Caco-2 (cell line): ENCODE data around the gene ARSD. TPM values are rescaled to one million over a fixed set of nuclear protein-coding genes. Genes with fewer than 3 reads are reported as not detected.
A peak's percentile ranks its signal among the peaks of the same experiment; 100 is the strongest.
"Not testable (repeated sequence)": the region's sequence is repeated elsewhere in the genome, so short reads cannot be mapped to it uniquely, and the experiment has no call there.

Experiments
- BruUV-seq: library from RNA; stranded (reverse); fragments of 400-500 nt; replicated peaks from 2 replicates; lab custom pipeline; 2021; lab: Mats Ljungman, UMichigan
- CTCF ChIA-PET: fragments of 300-600 bp; sonication (Branson Sonifier 250); formaldehyde crosslinking; loops from one replicate; lab custom pipeline; 2022; ENCODE audit warnings: antibody characterized with exemption; lab: Charles Lee
- POLR2A ChIA-PET: fragments of 300-600 bp; sonication (Branson Sonifier 250); formaldehyde crosslinking; loops from one replicate; lab custom pipeline; 2022; ENCODE audit warnings: antibody characterized with exemption; lab: Charles Lee
- DNase-seq, 2 experiments: peaks; one replicate each; pipeline versions ENCODE4 v3.0.0 to v3.0.0-alpha.2; 2020 to 2022
- H3K27me3 ChIP-seq: replicated peaks from 2 replicates; pipeline ENCODE4 v1.6.0; 2011; ENCODE audit warnings: low read length; ENCODE audit not compliant: control insufficient read depth, insufficient read depth
- H3K36me3 ChIP-seq: 2 replicates; pipeline ENCODE4 v1.5.1; 2011; ENCODE audit warnings: low read length; ENCODE audit not compliant: control insufficient read depth, insufficient read depth
- H3K4me1 ChIP-seq: fragments of 250-450 bp; sonication (Bioruptor Pico); 2 replicates; pipeline ENCODE4 v1.5.1; 2020; ENCODE audit warnings: mild to moderate bottlenecking
- H3K4me3 ChIP-seq: 2 replicates; pipeline ENCODE4 v1.5.1; 2011; ENCODE audit warnings: low read depth, mild to moderate bottlenecking, control low read depth, low read length
- H3K9me3 ChIP-seq: fragments of 250-450 bp; sonication (Bioruptor Pico); 2 replicates; pipeline ENCODE4 v1.5.1; 2020; ENCODE audit warnings: mild to moderate bottlenecking, moderate library complexity
- H3K27ac Mint-ChIP-seq: one replicate; pipeline ENCODE4 v1.8.0; 2022; ENCODE audit warnings: mixed read lengths; ENCODE audit not compliant: unreplicated experiment
- H3K27me3 Mint-ChIP-seq: one replicate; pipeline ENCODE4 v1.8.0; 2022; ENCODE audit warnings: mixed read lengths; ENCODE audit not compliant: insufficient read depth, unreplicated experiment
- H3K36me3 Mint-ChIP-seq: one replicate; pipeline ENCODE4 v1.8.0; 2022; ENCODE audit warnings: mild to moderate bottlenecking, mixed read lengths; ENCODE audit not compliant: insufficient read depth, unreplicated experiment
- H3K4me1 Mint-ChIP-seq: one replicate; pipeline ENCODE4 v1.8.0; 2022; ENCODE audit warnings: low read depth, mixed read lengths; ENCODE audit not compliant: unreplicated experiment
- H3K4me3 Mint-ChIP-seq: one replicate; pipeline ENCODE4 v1.8.0; 2022; ENCODE audit warnings: mild to moderate bottlenecking, moderate library complexity, mixed read lengths; ENCODE audit not compliant: unreplicated experiment
- H3K9me3 Mint-ChIP-seq: one replicate; pipeline ENCODE4 v1.8.0; 2022; ENCODE audit warnings: mixed read lengths; ENCODE audit not compliant: unreplicated experiment
- intact Hi-C: fragments of 100-400 bp; cut with micrococcal nuclease; formaldehyde crosslinking; loops from one replicate; pipeline ENCODE4 v1.10.0; 2022; ENCODE audit not compliant: unreplicated experiment
- total RNA-seq: library from RNA; stranded (reverse); gene quantifications from 2 replicates; pipeline ENCODE4 v1.2.3, GENCODE V29; 2022
- TF ChIP-seq, protein P1 (sequence below), 2 experiments: fragments of 200-600 bp in 1 of 2; IDR thresholded peaks; 1 replicate in 1 of 2; 2 replicates in 1 of 2; pipeline versions ENCODE4 v1.5.1 to v1.8.0; 2011 to 2022; ENCODE audit warnings: antibody characterized with exemption in 1 of 2, control low read depth in 1 of 2, inconsistent platforms in 1 of 2, low read depth in 1 of 2, low read length in 1 of 2, mild to moderate bottlenecking in 1 of 2, moderate library complexity in 1 of 2; ENCODE audit not compliant: insufficient read depth in 1 of 2, severe bottlenecking in 1 of 2, unreplicated experiment in 1 of 2

The ARSD gene
- total RNA-seq, 1 experiment from 2014 or later, result 5.8 TPM

DNA sequence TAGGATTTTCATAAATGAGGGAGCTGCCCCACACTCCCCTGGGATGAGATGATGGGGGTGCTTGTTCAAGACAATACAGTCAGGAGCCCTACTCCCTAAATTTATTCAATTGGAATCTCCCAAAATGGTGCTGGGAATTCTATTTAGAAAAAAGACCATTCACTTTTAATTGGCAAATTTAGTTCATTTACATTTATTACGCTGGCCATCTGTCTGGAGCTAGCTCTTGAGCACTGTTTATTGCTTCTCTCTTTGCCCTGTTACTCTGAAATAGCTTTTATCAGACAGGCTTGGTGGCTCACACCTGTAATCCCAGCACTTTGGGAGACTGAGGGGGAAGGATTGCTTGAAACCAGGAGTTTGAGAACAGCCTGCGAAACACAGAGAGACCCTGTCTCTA lies 2.0 kb upstream of the ARSD start:
- Histone ChIP-seq H3K4me3 (no peak overlapping the region), H3K36me3 (no peaks in the 10 kb centered on the region), H3K9me3 (no peaks in the 10 kb centered on the region), H3K4me1 (no peaks in the 10 kb centered on the region; the same call in 1 of the 2 replicates), H3K27me3 (no peaks in the 10 kb centered on the region)
- DNase-seq, result no peak
- H3K36me3 Mint-ChIP-seq, result peaks cover 26% of the 10 kb centered on the region
- no peak overlapping the region for H3K4me3 Mint-ChIP-seq
- ChIA-PET CTCF (no interaction called here), POLR2A (no interaction called here)
- TF ChIP-seq, protein P1, sequence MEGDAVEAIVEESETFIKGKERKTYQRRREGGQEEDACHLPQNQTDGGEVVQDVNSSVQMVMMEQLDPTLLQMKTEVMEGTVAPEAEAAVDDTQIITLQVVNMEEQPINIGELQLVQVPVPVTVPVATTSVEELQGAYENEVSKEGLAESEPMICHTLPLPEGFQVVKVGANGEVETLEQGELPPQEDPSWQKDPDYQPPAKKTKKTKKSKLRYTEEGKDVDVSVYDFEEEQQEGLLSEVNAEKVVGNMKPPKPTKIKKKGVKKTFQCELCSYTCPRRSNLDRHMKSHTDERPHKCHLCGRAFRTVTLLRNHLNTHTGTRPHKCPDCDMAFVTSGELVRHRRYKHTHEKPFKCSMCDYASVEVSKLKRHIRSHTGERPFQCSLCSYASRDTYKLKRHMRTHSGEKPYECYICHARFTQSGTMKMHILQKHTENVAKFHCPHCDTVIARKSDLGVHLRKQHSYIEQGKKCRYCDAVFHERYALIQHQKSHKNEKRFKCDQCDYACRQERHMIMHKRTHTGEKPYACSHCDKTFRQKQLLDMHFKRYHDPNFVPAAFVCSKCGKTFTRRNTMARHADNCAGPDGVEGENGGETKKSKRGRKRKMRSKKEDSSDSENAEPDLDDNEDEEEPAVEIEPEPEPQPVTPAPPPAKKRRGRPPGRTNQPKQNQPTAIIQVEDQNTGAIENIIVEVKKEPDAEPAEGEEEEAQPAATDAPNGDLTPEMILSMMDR (IDR thresholded peaks at IDR 0.05; ENCODE audit: insufficient read depth in 1 of 2, low read depth in 1 of 2, low read length in 1 of 2, severe bottlenecking in 1 of 2, unreplicated experiment in 1 of 2), result no peak
- H3K4me1 Mint-ChIP-seq, result no peaks in the 10 kb centered on the region
- H3K27ac Mint-ChIP-seq, result no peak overlapping the region
- H3K9me3 Mint-ChIP-seq, result no peaks in the 10 kb centered on the region
- no TSS peak for BruUV-seq
- intact Hi-C loops, result no loop called here
- H3K27me3 Mint-ChIP-seq, result no peaks in the 10 kb centered on the region

DNA sequence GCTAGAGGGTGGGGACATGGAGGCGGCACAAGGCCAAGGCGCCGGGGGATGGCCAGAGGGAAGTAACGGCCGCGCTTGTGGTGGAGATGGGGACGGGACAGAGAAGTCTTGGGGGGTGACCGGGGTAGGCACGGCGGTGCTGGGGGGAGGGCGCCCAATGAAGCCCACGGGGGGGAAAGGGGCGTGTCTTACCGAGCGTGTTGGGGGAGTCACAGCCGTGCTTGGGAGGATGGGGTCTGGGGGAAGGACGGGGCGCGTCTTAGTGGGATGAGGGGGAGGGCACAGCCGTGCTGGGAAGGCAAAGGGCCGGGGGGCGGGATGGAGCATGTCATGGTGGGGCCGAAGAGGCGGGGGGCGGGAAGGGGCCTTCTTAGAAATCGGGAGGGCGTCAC lies 952 bp downstream of the ARSD start:
- BruUV-seq, result no TSS peak
- no peaks in the 10 kb centered on the region; the same call in 1 of the 2 replicates for H3K4me1 ChIP-seq
- TF ChIP-seq, protein P1 (IDR thresholded peaks at IDR 0.05; ENCODE audit: insufficient read depth in 1 of 2, low read depth in 1 of 2, low read length in 1 of 2, severe bottlenecking in 1 of 2, unreplicated experiment in 1 of 2), result no peak
- H3K9me3 ChIP-seq, result no peaks in the 10 kb centered on the region
- CTCF ChIA-PET, result no interaction called here
- no peaks in the 10 kb centered on the region for H3K4me1 Mint-ChIP-seq
- DNase-seq, result no peak
- peaks cover 15% of the 10 kb centered on the region for H3K36me3 Mint-ChIP-seq
- no peak overlapping the region for H3K4me3 ChIP-seq
- peak overlapping the region; percentile 38 for H3K4me3 Mint-ChIP-seq
- intact Hi-C loops, result loop anchor here (2.0 kb wide), 1 partner anchor 29 kb away; no protein-coding TSS in a partner anchor
- POLR2A ChIA-PET, result no interaction called here
- H3K27ac Mint-ChIP-seq, result no peak overlapping the region
- no peaks in the 10 kb centered on the region for H3K27me3 ChIP-seq
- H3K36me3 ChIP-seq, result no peaks in the 10 kb centered on the region
- no peaks in the 10 kb centered on the region for H3K9me3 Mint-ChIP-seq
- no peaks in the 10 kb centered on the region for H3K27me3 Mint-ChIP-seq

DNA sequence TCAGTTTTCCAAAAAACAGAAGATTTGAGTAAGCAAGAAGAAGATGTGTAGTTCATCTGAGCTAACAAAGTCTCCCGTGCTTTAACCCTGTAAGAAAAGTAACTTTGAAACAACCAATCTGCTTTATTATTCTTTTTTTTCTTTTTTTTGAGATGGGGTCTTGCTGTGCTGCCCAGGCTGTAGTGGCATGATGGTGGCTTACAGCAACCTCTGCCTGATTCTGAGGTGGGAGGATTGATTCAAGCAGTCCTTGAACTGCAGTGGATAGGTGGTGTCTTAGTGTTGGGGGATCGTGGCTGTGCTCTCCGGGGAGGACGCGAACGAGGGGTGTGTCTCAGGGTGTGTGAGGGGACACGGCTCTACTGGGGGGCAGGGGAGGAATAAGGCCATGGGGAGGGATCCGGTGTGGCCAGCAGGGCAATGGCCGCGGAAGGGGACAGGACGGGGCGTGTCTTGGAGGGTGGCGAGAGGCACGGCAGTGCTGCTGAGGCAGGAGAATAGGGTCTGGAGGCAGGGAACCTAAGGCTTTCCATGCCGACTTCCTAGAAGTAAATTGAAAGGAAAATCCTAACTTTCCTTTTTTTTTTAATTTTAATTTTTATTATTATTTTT lies 2.4 kb downstream of the ARSD start:
- peak overlapping the region; percentile 59 for H3K27ac Mint-ChIP-seq
- no peaks in the 10 kb centered on the region; the same call in 1 of the 2 replicates for H3K4me1 ChIP-seq
- no peaks in the 10 kb centered on the region for H3K36me3 ChIP-seq
- ChIA-PET CTCF (no interaction called here), POLR2A (no interaction called here)
- no peaks in the 10 kb centered on the region for H3K9me3 ChIP-seq
- no peaks in the 10 kb centered on the region for H3K27me3 ChIP-seq
- no peaks in the 10 kb centered on the region for H3K9me3 Mint-ChIP-seq
- no peak for DNase-seq
- intact Hi-C loops, result loop anchor here (2.0 kb wide), 1 partner anchor 14 kb away; no protein-coding TSS in a partner anchor
- BruUV-seq, result no TSS peak
- no peak overlapping the region for H3K4me3 ChIP-seq
- H3K36me3 Mint-ChIP-seq, result peaks cover 15% of the 10 kb centered on the region
- no peaks in the 10 kb centered on the region for H3K4me1 Mint-ChIP-seq
- peak overlapping the region; percentile 11 for H3K4me3 Mint-ChIP-seq
- TF ChIP-seq, protein P1 (IDR thresholded peaks at IDR 0.05; ENCODE audit: insufficient read depth in 1 of 2, low read depth in 1 of 2, low read length in 1 of 2, severe bottlenecking in 1 of 2, unreplicated experiment in 1 of 2), result no peak
- no peaks in the 10 kb centered on the region for H3K27me3 Mint-ChIP-seq

DNA sequence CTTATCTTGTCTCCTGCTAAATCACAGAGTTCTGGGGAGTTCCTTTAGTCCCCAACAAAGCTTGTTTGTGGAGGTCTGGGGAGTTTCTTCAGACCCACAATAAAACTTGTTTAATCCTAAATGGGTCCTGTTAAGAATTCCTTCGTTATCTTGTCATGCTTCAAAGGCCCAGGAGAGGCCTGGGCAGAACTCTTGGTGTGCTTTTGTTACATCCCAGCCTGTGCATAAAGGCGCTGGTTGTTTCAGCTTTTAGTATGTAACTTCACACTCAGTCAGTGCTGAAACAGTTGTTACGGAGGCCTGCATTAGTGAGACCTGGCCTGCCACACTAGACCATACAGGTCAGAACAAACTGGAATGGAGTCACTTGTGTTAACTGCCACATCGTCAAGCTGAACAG lies 2.9 kb downstream of the ARSD start:
- H3K4me3 Mint-ChIP-seq, CTCF ChIA-PET, BruUV-seq, H3K27me3 ChIP-seq, H3K9me3 Mint-ChIP-seq, DNase-seq, H3K4me1 Mint-ChIP-seq, H3K4me3 ChIP-seq, POLR2A ChIA-PET, H3K4me1 ChIP-seq, H3K27me3 Mint-ChIP-seq, H3K36me3 ChIP-seq, H3K9me3 ChIP-seq: not testable (repeated sequence)
- Mint-ChIP-seq H3K27ac (peak overlapping the region; percentile 59), H3K36me3 (peaks cover 15% of the 10 kb centered on the region)
- intact Hi-C loops, result loop anchor here (2.0 kb wide), 1 partner anchor 13 kb away; no protein-coding TSS in a partner anchor
